Measurements from ENCODE around the gene FN1. TPM values are rescaled to one million over a fixed set of nuclear protein-coding genes. Genes with fewer than 3 reads are reported as not detected.
"Not testable (repeated sequence)": the region's sequence is repeated elsewhere in the genome, so short reads cannot be mapped to it uniquely, and the experiment has no call there.

FN1 gene
- total RNA-seq, 1 donor from 2014 or later, result 2,584 TPM

DNA sequence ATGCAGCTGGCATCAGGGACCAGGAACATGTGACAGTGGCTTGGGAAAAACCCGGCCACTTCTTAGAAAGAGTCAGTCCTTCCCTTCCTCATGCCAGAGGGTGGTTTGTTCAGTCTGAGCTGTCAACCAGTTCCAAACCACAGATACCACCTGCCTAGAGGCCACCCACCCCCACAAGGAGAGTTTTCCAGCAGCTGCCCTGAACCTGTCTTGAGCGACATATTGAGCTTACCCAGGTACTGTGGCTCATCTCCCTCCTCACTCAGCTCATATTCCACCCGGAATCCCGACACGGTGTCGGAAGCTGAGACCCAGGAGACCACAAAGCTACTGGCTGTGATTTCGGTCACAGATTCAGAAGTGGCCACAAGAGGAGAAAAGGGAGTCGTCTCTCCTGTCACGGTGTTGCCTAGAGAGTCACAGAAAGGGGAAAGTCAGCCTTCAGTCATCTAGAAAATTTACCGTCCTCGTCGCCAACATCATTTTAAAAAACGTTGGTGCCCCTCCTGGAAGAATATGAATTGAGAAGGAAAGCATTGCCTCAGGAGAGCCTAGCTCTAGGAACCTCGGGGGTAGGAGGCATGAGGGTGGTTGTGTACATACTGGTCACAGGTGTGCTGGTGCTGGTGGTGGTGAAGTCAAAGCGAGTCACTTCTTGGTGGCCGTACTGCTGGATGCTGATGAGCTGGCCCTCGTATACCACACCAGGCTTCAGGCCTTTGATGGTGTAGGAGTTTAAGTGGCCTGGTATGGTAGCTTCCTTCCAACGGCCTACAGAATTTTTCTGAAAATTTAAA is 26.3 kb downstream of the FN1 start:
- Histone ChIP-seq H3K27me3 (ENCODE audit: control insufficient read depth, insufficient read depth, low read length) (no peaks in the 10 kb centered on the region), H3K36me3 (ENCODE audit: control insufficient read depth, insufficient read depth, low read length) (peaks cover 5% of the 10 kb centered on the region), H3K4me3 (ENCODE audit: low read depth, low read length) (no peak overlapping the region)
- DNase-seq (ENCODE audit: low read depth), result peak; percentile 34
- TF ChIP-seq, protein P1, sequence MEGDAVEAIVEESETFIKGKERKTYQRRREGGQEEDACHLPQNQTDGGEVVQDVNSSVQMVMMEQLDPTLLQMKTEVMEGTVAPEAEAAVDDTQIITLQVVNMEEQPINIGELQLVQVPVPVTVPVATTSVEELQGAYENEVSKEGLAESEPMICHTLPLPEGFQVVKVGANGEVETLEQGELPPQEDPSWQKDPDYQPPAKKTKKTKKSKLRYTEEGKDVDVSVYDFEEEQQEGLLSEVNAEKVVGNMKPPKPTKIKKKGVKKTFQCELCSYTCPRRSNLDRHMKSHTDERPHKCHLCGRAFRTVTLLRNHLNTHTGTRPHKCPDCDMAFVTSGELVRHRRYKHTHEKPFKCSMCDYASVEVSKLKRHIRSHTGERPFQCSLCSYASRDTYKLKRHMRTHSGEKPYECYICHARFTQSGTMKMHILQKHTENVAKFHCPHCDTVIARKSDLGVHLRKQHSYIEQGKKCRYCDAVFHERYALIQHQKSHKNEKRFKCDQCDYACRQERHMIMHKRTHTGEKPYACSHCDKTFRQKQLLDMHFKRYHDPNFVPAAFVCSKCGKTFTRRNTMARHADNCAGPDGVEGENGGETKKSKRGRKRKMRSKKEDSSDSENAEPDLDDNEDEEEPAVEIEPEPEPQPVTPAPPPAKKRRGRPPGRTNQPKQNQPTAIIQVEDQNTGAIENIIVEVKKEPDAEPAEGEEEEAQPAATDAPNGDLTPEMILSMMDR (IDR thresholded peaks at IDR 0.05; ENCODE audit: insufficient read depth, low read length, poor library complexity, severe bottlenecking), result no peak

DNA sequence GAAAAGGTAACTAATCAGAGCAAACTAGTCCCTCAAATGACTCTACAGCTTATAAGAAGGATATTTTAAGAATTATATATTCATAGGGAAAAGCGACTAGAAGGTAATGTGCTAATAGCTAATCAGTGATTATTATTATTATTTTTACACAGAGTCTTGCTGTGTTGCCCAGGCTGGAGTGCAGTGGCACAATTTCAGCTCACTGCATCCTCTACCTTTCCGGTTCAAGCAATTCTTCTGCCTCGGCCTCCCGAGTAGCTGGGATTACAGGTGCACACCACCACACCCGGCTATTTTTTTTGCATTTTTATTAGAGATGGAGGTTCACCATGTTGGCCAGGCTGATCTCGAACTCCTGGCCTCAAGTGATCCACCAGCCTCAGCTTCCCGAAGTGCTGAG is 27.4 kb downstream of the FN1 start:
- H3K36me3 ChIP-seq (ENCODE audit: control insufficient read depth, insufficient read depth, low read length); DNase-seq (ENCODE audit: low read depth); H3K4me3 ChIP-seq (ENCODE audit: low read depth, low read length): not testable (repeated sequence)

DNA sequence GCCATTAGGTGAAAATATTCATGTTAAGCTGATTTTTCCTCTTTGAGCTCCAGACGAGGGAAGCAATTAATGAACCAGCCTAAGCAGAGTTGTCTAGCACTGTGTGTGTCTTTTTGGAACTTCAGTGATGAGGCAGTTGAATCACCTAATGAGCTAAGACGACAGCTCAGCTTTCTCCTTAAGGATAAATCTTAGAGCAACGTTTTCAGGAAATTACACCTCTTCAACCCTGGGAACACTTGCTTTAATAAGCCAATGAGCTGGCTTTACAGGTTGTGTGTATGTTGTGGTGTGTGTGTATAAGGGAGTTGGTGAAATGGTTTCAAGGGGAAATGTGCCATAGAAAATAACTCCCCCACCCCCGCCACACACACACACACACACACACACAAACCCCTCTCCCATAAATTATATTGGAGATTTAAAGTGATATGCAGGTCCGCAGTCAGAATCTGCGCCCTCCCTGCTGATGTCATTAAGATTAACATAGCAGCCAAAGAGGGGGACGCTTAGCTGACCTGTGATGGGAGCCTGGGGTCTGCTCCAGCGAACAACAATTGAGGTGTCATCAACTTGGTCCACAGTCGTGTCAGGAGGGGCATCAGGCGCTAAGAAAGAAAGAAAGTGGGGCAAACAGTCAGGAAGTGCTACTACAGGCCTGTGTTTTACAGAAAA is 28.1 kb downstream of the FN1 start:
- no peak for DNase-seq (ENCODE audit: low read depth)
- H3K4me3 ChIP-seq (ENCODE audit: low read depth, low read length), result no peak overlapping the region
- TF ChIP-seq, protein P1 (IDR thresholded peaks at IDR 0.05; ENCODE audit: insufficient read depth, low read length, poor library complexity, severe bottlenecking), result no peak
- peaks cover 5% of the 10 kb centered on the region for H3K36me3 ChIP-seq (ENCODE audit: control insufficient read depth, insufficient read depth, low read length)
- no peaks in the 10 kb centered on the region for H3K27me3 ChIP-seq (ENCODE audit: control insufficient read depth, insufficient read depth, low read length)

More for the DNA sequence above, 27.4 kb downstream of the FN1 start:
- H3K27me3 ChIP-seq (ENCODE audit: control insufficient read depth, insufficient read depth, low read length), result not testable (repeated sequence)

DNA sequence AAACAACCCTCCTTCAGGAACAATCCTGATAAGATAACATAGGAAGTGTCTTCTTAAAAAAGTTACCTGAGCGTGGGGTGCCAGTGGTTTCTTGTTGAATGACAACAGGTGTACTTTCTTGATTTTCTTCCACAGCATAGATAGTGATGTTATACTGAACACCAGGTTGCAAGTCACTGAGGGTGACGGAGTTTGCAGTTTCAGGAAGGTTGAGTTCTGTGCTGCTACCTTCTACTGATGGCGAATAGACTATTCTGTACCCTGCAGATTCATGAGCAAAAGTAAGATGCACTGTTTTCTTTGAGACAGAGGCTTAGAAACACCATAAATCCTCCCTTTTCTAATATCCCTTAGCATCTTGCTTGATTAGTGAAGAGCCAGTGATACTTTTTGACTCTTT is 28.8 kb downstream of the FN1 start:
- Histone ChIP-seq H3K36me3 (ENCODE audit: control insufficient read depth, insufficient read depth, low read length) (peaks cover 5% of the 10 kb centered on the region), H3K4me3 (ENCODE audit: low read depth, low read length) (no peak overlapping the region), H3K27me3 (ENCODE audit: control insufficient read depth, insufficient read depth, low read length) (no peaks in the 10 kb centered on the region)
- TF ChIP-seq, protein P1 (IDR thresholded peaks at IDR 0.05; ENCODE audit: insufficient read depth, low read length, poor library complexity, severe bottlenecking), result no peak
- no peak for DNase-seq (ENCODE audit: low read depth)

DNA sequence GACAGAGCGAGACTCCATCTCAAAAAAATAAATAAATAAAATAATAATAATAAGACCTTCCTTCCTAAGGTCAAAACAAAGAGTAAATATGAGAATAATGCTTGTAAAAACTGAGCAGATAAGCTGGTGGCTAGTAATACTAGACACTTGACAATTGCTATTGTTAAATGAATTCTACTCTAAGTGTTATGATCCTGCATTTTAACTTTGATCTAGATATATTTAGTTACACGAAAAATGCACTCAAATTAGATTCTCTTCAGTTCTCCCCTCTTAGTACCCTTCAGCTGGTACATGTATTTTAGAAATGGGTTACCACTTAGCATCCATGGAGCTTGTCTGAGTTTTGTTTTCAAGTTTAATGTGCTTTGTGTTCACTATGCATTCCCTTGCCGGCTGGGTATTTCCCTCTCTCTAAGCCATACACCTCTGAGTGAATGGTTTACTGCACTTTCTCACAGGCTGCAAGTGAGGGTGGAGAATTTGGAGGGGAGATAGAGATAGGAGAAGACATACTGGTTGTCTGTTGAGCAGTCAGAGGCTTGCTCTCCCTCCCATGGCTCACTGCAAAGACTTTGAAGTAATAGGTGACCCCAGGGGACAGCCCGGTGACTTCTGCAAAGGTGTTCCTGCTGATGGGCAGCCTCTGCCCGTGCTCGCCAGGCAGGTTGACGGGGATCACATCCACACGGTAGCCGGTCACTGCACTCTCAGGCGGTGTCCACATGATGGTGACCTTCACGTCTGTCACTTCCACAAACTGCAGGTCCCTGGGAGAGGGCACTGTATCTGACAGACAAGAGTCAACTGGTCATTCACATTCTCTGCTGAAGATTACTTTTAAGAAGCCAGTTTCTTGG is 29.9 kb downstream of the FN1 start:
- Histone ChIP-seq H3K4me3 (ENCODE audit: low read depth, low read length) (no peak overlapping the region), H3K36me3 (ENCODE audit: control insufficient read depth, insufficient read depth, low read length) (peaks cover 5% of the 10 kb centered on the region), H3K27me3 (ENCODE audit: control insufficient read depth, insufficient read depth, low read length) (no peaks in the 10 kb centered on the region)
- TF ChIP-seq, protein P1 (IDR thresholded peaks at IDR 0.05; ENCODE audit: insufficient read depth, low read length, poor library complexity, severe bottlenecking), result no peak
- DNase-seq (ENCODE audit: low read depth), result no peak

All from kidney epithelial cell (primary cell).